Breast epithelium (tissue), 4 donors: ENCODE data around the gene NLGN2. TPM values are rescaled to one million over a fixed set of nuclear protein-coding genes. Genes with fewer than 3 reads are reported as not detected.
A peak's percentile ranks its signal among the peaks of the same experiment; 100 is the strongest.

Experiments used
- DNase-seq, 2 donors: peaks; one replicate each; pipeline ENCODE4 v3.0.0-alpha.2; 2019; ENCODE audit warnings: low spot score in 2 of 2
- H3K27ac ChIP-seq, 2 donors: fragments of 200-600 bp; sonication (generic) in 1 of 2; one replicate each; pipeline ENCODE4 v1.5.1; 2016 to 2019; ENCODE audit warnings: mild to moderate bottlenecking in 1 of 2
- H3K27me3 ChIP-seq, 2 donors: fragments of 200-600 bp; sonication (generic) in 1 of 2; one replicate each; pipeline versions ENCODE4 v1.5.1 to v1.6.0; 2017 to 2019; ENCODE audit warnings: control low read depth in 1 of 2, mild to moderate bottlenecking in 1 of 2
- H3K36me3 ChIP-seq: fragments of 200-600 bp; one replicate; pipeline ENCODE4 v1.5.1; 2019
- H3K4me1 ChIP-seq, 2 donors: fragments of 200-600 bp; sonication (generic); one replicate each; pipeline ENCODE4 v1.5.1; 2016 to 2019; ENCODE audit warnings: control low read depth in 1 of 2
- H3K4me3 ChIP-seq, 3 donors: fragments of 200-600 bp; sonication (generic); 1 replicate in 2 of 3; 2 replicates in 1 of 3; pipeline ENCODE4 v1.5.1; 2016 to 2019; ENCODE audit warnings: mild to moderate bottlenecking in 3 of 3, moderate library complexity in 2 of 3
- H3K9me3 ChIP-seq, 2 donors: fragments of 200-600 bp; sonication (generic) in 1 of 2; one replicate each; pipeline ENCODE4 v1.5.1; 2016 to 2019; ENCODE audit warnings: control low read depth in 1 of 2
- CTCF ChIP-seq, 3 donors: fragments of 450-650 bp; IDR thresholded peaks; one replicate each; pipeline ENCODE4 v1.5.1; 2016 to 2017; ENCODE audit warnings: antibody characterized with exemption in 3 of 3, mild to moderate bottlenecking in 3 of 3, moderate library complexity in 3 of 3
- POLR2A ChIP-seq: fragments of 450-650 bp; IDR thresholded peaks from one replicate; pipeline ENCODE4 v1.6.1; 2016; ENCODE audit warnings: antibody characterized with exemption, mild to moderate bottlenecking, moderate library complexity
- POLR2AphosphoS5 ChIP-seq, 3 donors: sonication (generic); formaldehyde crosslinking; IDR thresholded peaks; one replicate each; pipeline ENCODE4 v1.6.1; 2017; ENCODE audit warnings: antibody characterized with exemption in 3 of 3
- intact Hi-C: fragments of 100-400 bp; cut with DNase I; formaldehyde crosslinking; loops from one replicate; pipeline ENCODE4 v1.15.1; 2023; ENCODE audit warnings: low total_unique reads
- total RNA-seq, 3 donors: library from RNA; depleted of rRNA; stranded (reverse); fragments of >200 nt; gene quantifications; one replicate each; pipeline ENCODE4 v1.1.0, GENCODE V29; 2016

NLGN2 gene
- total RNA-seq, 3 donors from 2014 or later: 6.7 to 13.1 (median 8.3) TPM

GRCh38 chr17:7418472-7419152, 11.0 kb downstream of the NLGN2 start:
- DNase-seq: no peak
- intact Hi-C loops: no loop called here
- Histone ChIP-seq H3K4me1 (no peaks in the 10 kb centered on the region), H3K9me3 (no peaks in the 10 kb centered on the region), H3K27ac (peak overlapping the region in 1 of 2 donors; percentile 32), H3K4me3 (no peak overlapping the region), H3K27me3 (no peaks in the 10 kb centered on the region), H3K36me3 (no peaks in the 10 kb centered on the region)
- no peak for TF ChIP-seq CTCF (IDR thresholded peaks at IDR 0.05)
- TF ChIP-seq POLR2A: no peak
- TF ChIP-seq POLR2AphosphoS5 (IDR thresholded peaks at IDR 0.05): no peak

- peak within 1 kb of the TSS in 1 of 2 donors; percentile 32 for H3K27ac ChIP-seq
- no peaks in the 10 kb centered on the region for H3K27me3 ChIP-seq
- no peaks in the 10 kb centered on the region for H3K9me3 ChIP-seq
- no peaks in the 10 kb centered on the region for H3K36me3 ChIP-seq
- H3K4me3 ChIP-seq: no peak within 1 kb of the TSS
- TF ChIP-seq POLR2A (no peak), CTCF (IDR thresholded peaks at IDR 0.05) (no peak), POLR2AphosphoS5 (IDR thresholded peaks at IDR 0.05) (no peak)
- intact Hi-C loops: no loop called here
- no peak for DNase-seq
- no peaks in the 10 kb centered on the region for H3K4me1 ChIP-seq
These were observed 12.4 kb downstream of the NLGN2 start, which contains the start of gene SPEM1 for GRCh38 chr17:7419819-7420610. Gene SPEM1, plus strand, starts transcription at chr17:7420324. Its CDS starts 61 bp downstream, at chr17:7420385.

GRCh38 chr17:7421186-7421585, 13.5 kb downstream of the NLGN2 start:
- intact Hi-C loops: no loop called here
- Histone ChIP-seq H3K9me3 (no peaks in the 10 kb centered on the region), H3K4me1 (no peaks in the 10 kb centered on the region), H3K27ac (no peak overlapping the region), H3K27me3 (no peaks in the 10 kb centered on the region), H3K4me3 (no peak overlapping the region), H3K36me3 (no peaks in the 10 kb centered on the region)
- no peak for DNase-seq
- TF ChIP-seq POLR2AphosphoS5 (IDR thresholded peaks at IDR 0.05) (no peak), CTCF (IDR thresholded peaks at IDR 0.05) (no peak), POLR2A (no peak)

GRCh38 chr17:7423679-7424078, 16.0 kb downstream of the NLGN2 start:
- Histone ChIP-seq H3K9me3 (no peaks in the 10 kb centered on the region), H3K27me3 (no peaks in the 10 kb centered on the region), H3K27ac (no peak overlapping the region), H3K4me1 (no peaks in the 10 kb centered on the region), H3K36me3 (no peaks in the 10 kb centered on the region), H3K4me3 (no peak overlapping the region)
- no peak for TF ChIP-seq CTCF (IDR thresholded peaks at IDR 0.05)
- no peak for TF ChIP-seq POLR2AphosphoS5 (IDR thresholded peaks at IDR 0.05)
- TF ChIP-seq POLR2A: no peak
- no peak for DNase-seq
- intact Hi-C loops: no loop called here

GRCh38 chr17:7425316-7425715, 17.7 kb downstream of the NLGN2 start, which contains the start of gene SPEM2:
Gene SPEM2, plus strand, starts transcription at chr17:7425616. Its CDS starts 73 bp downstream, at chr17:7425689.
- H3K27ac ChIP-seq: no peak within 1 kb of the TSS
- intact Hi-C loops: no loop called here

More at GRCh38 chr17:7425316-7425715, 17.7 kb downstream of the NLGN2 start, which contains the start of gene SPEM2:
- TF ChIP-seq POLR2A (no peak), POLR2AphosphoS5 (IDR thresholded peaks at IDR 0.05) (no peak), CTCF (IDR thresholded peaks at IDR 0.05) (no peak)
- Histone ChIP-seq H3K27me3 (no peaks in the 10 kb centered on the region), H3K4me3 (no peak within 1 kb of the TSS), H3K4me1 (no peaks in the 10 kb centered on the region), H3K9me3 (no peaks in the 10 kb centered on the region), H3K36me3 (no peaks in the 10 kb centered on the region)
- no peak for DNase-seq
